ENCODE data around the gene RPS6KA5. TPM values are rescaled to one million over a fixed set of nuclear protein-coding genes. Genes with fewer than 3 reads are reported as not detected.
"Not testable (repeated sequence)": the region's sequence is repeated elsewhere in the genome, so short reads cannot be mapped to it uniquely, and the experiment has no call there.

RPS6KA5 gene
- total RNA-seq, 1 experiment from 2014 or later: 1.9 TPM

- Histone ChIP-seq H3K4me3 (no peak overlapping the region), H3K9me3 (replicated peaks) (no peaks in the 10 kb centered on the region), H3K36me3 (no peaks in the 10 kb centered on the region), H3K27me3 (replicated peaks) (no peaks in the 10 kb centered on the region), H3K27ac (no peak overlapping the region), H3K4me1 (replicated peaks) (no peaks in the 10 kb centered on the region)
- DNase-seq (ENCODE audit: low read depth in 1 of 2, low spot score in 2 of 2): no peak
Observed at GRCh38 chr14:90943367-90943766, 117.1 kb downstream of the RPS6KA5 start.

GRCh38 chr14:90942511-90942910, 117.9 kb downstream of the RPS6KA5 start:
- H3K4me3 ChIP-seq: no peak overlapping the region
- no peaks in the 10 kb centered on the region for H3K36me3 ChIP-seq
- H3K4me1 ChIP-seq (replicated peaks): no peaks in the 10 kb centered on the region
- no peaks in the 10 kb centered on the region for H3K9me3 ChIP-seq (replicated peaks)
- DNase-seq (ENCODE audit: low read depth in 1 of 2, low spot score in 2 of 2): no peak
- no peaks in the 10 kb centered on the region for H3K27me3 ChIP-seq (replicated peaks)
- H3K27ac ChIP-seq: no peak overlapping the region

- Histone ChIP-seq H3K27ac (no peak overlapping the region), H3K36me3 (no peaks in the 10 kb centered on the region), H3K4me3 (no peak overlapping the region), H3K27me3 (replicated peaks) (no peaks in the 10 kb centered on the region), H3K9me3 (replicated peaks) (no peaks in the 10 kb centered on the region), H3K4me1 (replicated peaks) (no peaks in the 10 kb centered on the region)
- no peak for DNase-seq (ENCODE audit: low read depth in 1 of 2, low spot score in 2 of 2)
Observed at GRCh38 chr14:90941706-90942105, 118.7 kb downstream of the RPS6KA5 start.

- no peak overlapping the region for H3K27ac ChIP-seq
- DNase-seq (ENCODE audit: low read depth in 1 of 2, low spot score in 2 of 2): no peak
- H3K27me3 ChIP-seq (replicated peaks): no peaks in the 10 kb centered on the region
- H3K36me3 ChIP-seq: no peaks in the 10 kb centered on the region
- H3K4me3 ChIP-seq: no peak overlapping the region
- no peaks in the 10 kb centered on the region for H3K4me1 ChIP-seq (replicated peaks)
- H3K9me3 ChIP-seq (replicated peaks): no peaks in the 10 kb centered on the region
Observed at GRCh38 chr14:90940318-90940962, 120.0 kb downstream of the RPS6KA5 start.

- not testable (repeated sequence) for DNase-seq (ENCODE audit: low read depth in 1 of 2, low spot score in 2 of 2); H3K9me3 ChIP-seq (replicated peaks); H3K36me3 ChIP-seq; H3K27me3 ChIP-seq (replicated peaks); H3K4me1 ChIP-seq (replicated peaks); H3K4me3 ChIP-seq; H3K27ac ChIP-seq
Observed at GRCh38 chr14:90939252-90939795, 121.1 kb downstream of the RPS6KA5 start.

GRCh38 chr14:90938615-90939014, 121.8 kb downstream of the RPS6KA5 start:
- Histone ChIP-seq H3K36me3 (no peaks in the 10 kb centered on the region), H3K27ac (no peak overlapping the region), H3K4me3 (no peak overlapping the region), H3K4me1 (replicated peaks) (no peaks in the 10 kb centered on the region), H3K27me3 (replicated peaks) (no peaks in the 10 kb centered on the region), H3K9me3 (replicated peaks) (no peaks in the 10 kb centered on the region)
- DNase-seq (ENCODE audit: low read depth in 1 of 2, low spot score in 2 of 2): no peak

- Histone ChIP-seq H3K27me3 (replicated peaks) (no peaks in the 10 kb centered on the region), H3K4me1 (replicated peaks) (no peaks in the 10 kb centered on the region), H3K4me3 (no peak overlapping the region), H3K27ac (no peak overlapping the region), H3K9me3 (replicated peaks) (no peaks in the 10 kb centered on the region), H3K36me3 (no peaks in the 10 kb centered on the region)
- DNase-seq (ENCODE audit: low read depth in 1 of 2, low spot score in 2 of 2): no peak
Observed at GRCh38 chr14:90936757-90937440, 123.5 kb downstream of the RPS6KA5 start.

- Histone ChIP-seq H3K9me3 (replicated peaks) (no peaks in the 10 kb centered on the region), H3K4me1 (replicated peaks) (no peaks in the 10 kb centered on the region), H3K4me3 (no peak overlapping the region), H3K27ac (no peak overlapping the region), H3K36me3 (no peaks in the 10 kb centered on the region), H3K27me3 (replicated peaks) (no peaks in the 10 kb centered on the region)
- DNase-seq (ENCODE audit: low read depth in 1 of 2, low spot score in 2 of 2): no peak
Observed at GRCh38 chr14:90924621-90925340, 135.7 kb downstream of the RPS6KA5 start.

- Histone ChIP-seq H3K27ac (no peak overlapping the region), H3K4me3 (no peak overlapping the region), H3K4me1 (replicated peaks) (no peaks in the 10 kb centered on the region), H3K36me3 (no peaks in the 10 kb centered on the region), H3K9me3 (replicated peaks) (no peaks in the 10 kb centered on the region), H3K27me3 (replicated peaks) (no peaks in the 10 kb centered on the region)
- no peak for DNase-seq (ENCODE audit: low read depth in 1 of 2, low spot score in 2 of 2)
Observed at GRCh38 chr14:90922141-90922540, 138.3 kb downstream of the RPS6KA5 start.

- DNase-seq (ENCODE audit: low read depth in 1 of 2, low spot score in 2 of 2): peak in 1 of 2 experiments; percentile 71
- no peaks in the 10 kb centered on the region for H3K36me3 ChIP-seq
- H3K27me3 ChIP-seq (replicated peaks): no peaks in the 10 kb centered on the region
- H3K9me3 ChIP-seq (replicated peaks): no peaks in the 10 kb centered on the region
- H3K4me3 ChIP-seq: no peak overlapping the region
- H3K4me1 ChIP-seq (replicated peaks): peaks cover 8% of the 10 kb centered on the region
- H3K27ac ChIP-seq: peak overlapping the region; percentile 72
Observed at GRCh38 chr14:90911121-90911520, 149.3 kb downstream of the RPS6KA5 start.

GRCh38 chr14:90907178-90907577, 153.3 kb downstream of the RPS6KA5 start:
- H3K36me3 ChIP-seq: no peaks in the 10 kb centered on the region
- H3K27ac ChIP-seq: no peak overlapping the region
- no peak for DNase-seq (ENCODE audit: low read depth in 1 of 2, low spot score in 2 of 2)
- no peak overlapping the region for H3K4me3 ChIP-seq
- peaks cover 8% of the 10 kb centered on the region for H3K4me1 ChIP-seq (replicated peaks)
- H3K27me3 ChIP-seq (replicated peaks): no peaks in the 10 kb centered on the region
- H3K9me3 ChIP-seq (replicated peaks): no peaks in the 10 kb centered on the region

- Histone ChIP-seq H3K4me3 (no peak overlapping the region), H3K36me3 (no peaks in the 10 kb centered on the region), H3K4me1 (replicated peaks) (no peaks in the 10 kb centered on the region), H3K27ac (no peak overlapping the region), H3K9me3 (replicated peaks) (no peaks in the 10 kb centered on the region), H3K27me3 (replicated peaks) (no peaks in the 10 kb centered on the region)
- no peak for DNase-seq (ENCODE audit: low read depth in 1 of 2, low spot score in 2 of 2)
Observed at GRCh38 chr14:90905531-90905930, 154.9 kb downstream of the RPS6KA5 start.

GRCh38 chr14:90903101-90903500, 157.3 kb downstream of the RPS6KA5 start:
- Histone ChIP-seq H3K27ac (no peak overlapping the region), H3K36me3 (no peaks in the 10 kb centered on the region), H3K27me3 (replicated peaks) (no peaks in the 10 kb centered on the region), H3K4me1 (replicated peaks) (no peaks in the 10 kb centered on the region), H3K9me3 (replicated peaks) (no peaks in the 10 kb centered on the region), H3K4me3 (no peak overlapping the region)
- peak in 1 of 2 experiments; percentile 20 for DNase-seq (ENCODE audit: low read depth in 1 of 2, low spot score in 2 of 2)

GRCh38 chr14:90900476-90901083, 159.9 kb downstream of the RPS6KA5 start:
- Histone ChIP-seq H3K4me1 (replicated peaks) (no peaks in the 10 kb centered on the region), H3K27ac (no peak overlapping the region), H3K9me3 (replicated peaks) (no peaks in the 10 kb centered on the region), H3K4me3 (no peak overlapping the region), H3K36me3 (no peaks in the 10 kb centered on the region), H3K27me3 (replicated peaks) (no peaks in the 10 kb centered on the region)
- DNase-seq (ENCODE audit: low read depth in 1 of 2, low spot score in 2 of 2): no peak

Measured in SJSA1 (cell line).